Stomach (tissue), 4 donors: ENCODE measurements around the gene RETSAT.

ENCODE experiments used
- CTCF ChIP-seq, 7 experiments: fragments of 450-650 bp in 4 of 7; fragments of 200-600 bp in 3 of 7; sonication (generic) in 3 of 7; IDR thresholded peaks; one replicate each; pipeline ENCODE4 v1.5.1; 2016 to 2019; ENCODE audit warnings: antibody characterized with exemption in 7 of 7, control low read depth in 2 of 7, mild to moderate bottlenecking in 1 of 7
- EP300 ChIP-seq: sonication (generic); formaldehyde crosslinking; IDR thresholded peaks from one replicate; pipeline ENCODE4 v1.6.1; 2017; ENCODE audit warnings: antibody characterized with exemption
- POLR2AphosphoS5 ChIP-seq, 3 donors: sonication (generic); formaldehyde crosslinking; IDR thresholded peaks; one replicate each; pipeline ENCODE4 v1.6.1; 2016; ENCODE audit warnings: antibody characterized with exemption in 3 of 3

- TF ChIP-seq EP300 (no peak), CTCF (IDR thresholded peaks at IDR 0.05) (no peak), POLR2AphosphoS5 (IDR thresholded peaks at IDR 0.05) (no peak)
These were observed 52.2 kb downstream of the RETSAT start for GRCh38 chr2:85302121-85302520.
